Spleen (tissue), 7 donors: ENCODE data around the gene PROKR2.

ENCODE experiments used
- POLR2AphosphoS5 ChIP-seq, 3 donors: sonication (generic); formaldehyde crosslinking; IDR thresholded peaks; one replicate each; pipeline ENCODE4 v1.5.1; 2017; ENCODE audit warnings: antibody characterized with exemption in 3 of 3
- TF ChIP-seq, protein P1 (sequence below), 11 experiments: fragments of 200-600 bp in 7 of 11; fragments of 450-650 bp in 4 of 11; sonication (generic) in 4 of 11; IDR thresholded peaks in 8 of 11; conservative IDR thresholded peaks in 3 of 11; 1 replicate in 7 of 11; 2 replicates in 4 of 11; pipeline versions ENCODE4 v1.4.0 to v1.8.0; 2016 to 2021; ENCODE audit warnings: antibody characterized with exemption in 11 of 11, inconsistent platforms in 4 of 11, mild to moderate bottlenecking in 1 of 11
- donor health status: DM: no; HTN: no; CAD: no; lungs with moderate emphysema.
- donor health status: DM: no; HTN: no; CAD: no.
- donor health status: DM: no; HTN: no; CAD: no.

DNA sequence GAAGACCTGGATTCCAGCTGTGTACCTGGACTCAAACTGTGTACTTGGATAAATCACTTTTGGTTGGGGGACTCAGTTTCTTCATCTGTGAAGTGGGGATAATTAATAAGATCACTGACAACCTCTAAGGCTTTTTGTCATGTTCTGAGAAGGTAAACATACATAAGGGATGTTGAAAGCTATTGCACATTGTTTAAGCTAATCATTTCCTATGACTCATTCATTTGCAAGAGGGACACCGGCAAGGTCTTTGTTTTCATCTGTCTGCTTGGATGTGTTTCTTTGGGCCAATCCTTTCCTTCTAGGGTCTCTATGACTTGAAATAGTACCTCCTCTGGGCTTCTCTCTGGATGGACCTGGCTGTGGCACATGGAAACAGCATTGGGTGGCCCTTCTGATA is 6.8 kb downstream of the PROKR2 start:
- TF ChIP-seq, protein P1, sequence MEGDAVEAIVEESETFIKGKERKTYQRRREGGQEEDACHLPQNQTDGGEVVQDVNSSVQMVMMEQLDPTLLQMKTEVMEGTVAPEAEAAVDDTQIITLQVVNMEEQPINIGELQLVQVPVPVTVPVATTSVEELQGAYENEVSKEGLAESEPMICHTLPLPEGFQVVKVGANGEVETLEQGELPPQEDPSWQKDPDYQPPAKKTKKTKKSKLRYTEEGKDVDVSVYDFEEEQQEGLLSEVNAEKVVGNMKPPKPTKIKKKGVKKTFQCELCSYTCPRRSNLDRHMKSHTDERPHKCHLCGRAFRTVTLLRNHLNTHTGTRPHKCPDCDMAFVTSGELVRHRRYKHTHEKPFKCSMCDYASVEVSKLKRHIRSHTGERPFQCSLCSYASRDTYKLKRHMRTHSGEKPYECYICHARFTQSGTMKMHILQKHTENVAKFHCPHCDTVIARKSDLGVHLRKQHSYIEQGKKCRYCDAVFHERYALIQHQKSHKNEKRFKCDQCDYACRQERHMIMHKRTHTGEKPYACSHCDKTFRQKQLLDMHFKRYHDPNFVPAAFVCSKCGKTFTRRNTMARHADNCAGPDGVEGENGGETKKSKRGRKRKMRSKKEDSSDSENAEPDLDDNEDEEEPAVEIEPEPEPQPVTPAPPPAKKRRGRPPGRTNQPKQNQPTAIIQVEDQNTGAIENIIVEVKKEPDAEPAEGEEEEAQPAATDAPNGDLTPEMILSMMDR (IDR thresholded peaks at IDR 0.05 in 8 of 11, conservative IDR thresholded peaks at IDR 0.05 in 3 of 11) = no peak
- no peak for TF ChIP-seq POLR2AphosphoS5 (IDR thresholded peaks at IDR 0.05)
